ENCODE results near the gene IQSEC2.

- TF ChIP-seq, protein P1, sequence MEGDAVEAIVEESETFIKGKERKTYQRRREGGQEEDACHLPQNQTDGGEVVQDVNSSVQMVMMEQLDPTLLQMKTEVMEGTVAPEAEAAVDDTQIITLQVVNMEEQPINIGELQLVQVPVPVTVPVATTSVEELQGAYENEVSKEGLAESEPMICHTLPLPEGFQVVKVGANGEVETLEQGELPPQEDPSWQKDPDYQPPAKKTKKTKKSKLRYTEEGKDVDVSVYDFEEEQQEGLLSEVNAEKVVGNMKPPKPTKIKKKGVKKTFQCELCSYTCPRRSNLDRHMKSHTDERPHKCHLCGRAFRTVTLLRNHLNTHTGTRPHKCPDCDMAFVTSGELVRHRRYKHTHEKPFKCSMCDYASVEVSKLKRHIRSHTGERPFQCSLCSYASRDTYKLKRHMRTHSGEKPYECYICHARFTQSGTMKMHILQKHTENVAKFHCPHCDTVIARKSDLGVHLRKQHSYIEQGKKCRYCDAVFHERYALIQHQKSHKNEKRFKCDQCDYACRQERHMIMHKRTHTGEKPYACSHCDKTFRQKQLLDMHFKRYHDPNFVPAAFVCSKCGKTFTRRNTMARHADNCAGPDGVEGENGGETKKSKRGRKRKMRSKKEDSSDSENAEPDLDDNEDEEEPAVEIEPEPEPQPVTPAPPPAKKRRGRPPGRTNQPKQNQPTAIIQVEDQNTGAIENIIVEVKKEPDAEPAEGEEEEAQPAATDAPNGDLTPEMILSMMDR (IDR thresholded peaks at IDR 0.05 in 2 of 3, conservative IDR thresholded peaks at IDR 0.05 in 1 of 3; ENCODE audit: borderline replicate concordance in 1 of 3, insufficient read depth in 1 of 3, low read depth in 2 of 3, low read length in 2 of 3), result no peak
- TF ChIP-seq ZFX (IDR thresholded peaks at IDR 0.05) (no peak), EZH2phosphoT487 (IDR thresholded peaks at IDR 0.05; ENCODE audit: borderline replicate concordance) (no peak), POLR2AphosphoS5 (IDR thresholded peaks at IDR 0.05; ENCODE audit: low read depth, low read length) (no peak), POLR2A (IDR thresholded peaks at IDR 0.05; ENCODE audit: borderline replicate concordance, extremely low read depth, insufficient read depth, insufficient read length) (no peak), EZH2 (IDR thresholded peaks at IDR 0.05) (no peak), CEBPB (IDR thresholded peaks at IDR 0.05; ENCODE audit: low read depth) (no peak)
- TF ChIP-seq, protein P2, sequence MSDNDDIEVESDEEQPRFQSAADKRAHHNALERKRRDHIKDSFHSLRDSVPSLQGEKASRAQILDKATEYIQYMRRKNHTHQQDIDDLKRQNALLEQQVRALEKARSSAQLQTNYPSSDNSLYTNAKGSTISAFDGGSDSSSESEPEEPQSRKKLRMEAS (IDR thresholded peaks at IDR 0.05), result no peak
- TF ChIP-seq, protein P3, sequence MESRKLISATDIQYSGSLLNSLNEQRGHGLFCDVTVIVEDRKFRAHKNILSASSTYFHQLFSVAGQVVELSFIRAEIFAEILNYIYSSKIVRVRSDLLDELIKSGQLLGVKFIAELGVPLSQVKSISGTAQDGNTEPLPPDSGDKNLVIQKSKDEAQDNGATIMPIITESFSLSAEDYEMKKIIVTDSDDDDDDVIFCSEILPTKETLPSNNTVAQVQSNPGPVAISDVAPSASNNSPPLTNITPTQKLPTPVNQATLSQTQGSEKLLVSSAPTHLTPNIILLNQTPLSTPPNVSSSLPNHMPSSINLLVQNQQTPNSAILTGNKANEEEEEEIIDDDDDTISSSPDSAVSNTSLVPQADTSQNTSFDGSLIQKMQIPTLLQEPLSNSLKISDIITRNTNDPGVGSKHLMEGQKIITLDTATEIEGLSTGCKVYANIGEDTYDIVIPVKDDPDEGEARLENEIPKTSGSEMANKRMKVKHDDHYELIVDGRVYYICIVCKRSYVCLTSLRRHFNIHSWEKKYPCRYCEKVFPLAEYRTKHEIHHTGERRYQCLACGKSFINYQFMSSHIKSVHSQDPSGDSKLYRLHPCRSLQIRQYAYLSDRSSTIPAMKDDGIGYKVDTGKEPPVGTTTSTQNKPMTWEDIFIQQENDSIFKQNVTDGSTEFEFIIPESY (IDR thresholded peaks at IDR 0.05; ENCODE audit: extremely low read depth, insufficient replicate concordance, low read length), result no peak
Measured at GRCh38 chrX:53308836-53309235, 27.5 kb upstream of the IQSEC2 start.

Data from HCT116 (cell line).